Measurements from ENCODE around the gene TP63.

Gene TP63

GRCh38 chr3:189827108-189827507 lies 195.9 kb downstream of the TP63 start:
- no peak for DNase-seq

GRCh38 chr3:189830401-189830800 lies 199.2 kb downstream of the TP63 start:
- no peak for DNase-seq

GRCh38 chr3:189833266-189833665 lies 202.1 kb downstream of the TP63 start:
- DNase-seq = no peak

- no peak for DNase-seq
Measured at GRCh38 chr3:189833996-189834395, 202.8 kb downstream of the TP63 start.

- no peak for DNase-seq
Measured at GRCh38 chr3:189834462-189834861, 203.3 kb downstream of the TP63 start.

- DNase-seq = no peak
Measured at GRCh38 chr3:189836795-189837194, 205.6 kb downstream of the TP63 start.

GRCh38 chr3:189838291-189838690 lies 207.1 kb downstream of the TP63 start:
- no peak for DNase-seq

- DNase-seq = no peak
Measured at GRCh38 chr3:189839576-189839975, 208.4 kb downstream of the TP63 start.

- no peak for DNase-seq
Measured at GRCh38 chr3:189841473-189842205, 210.4 kb downstream of the TP63 start.

GRCh38 chr3:189842681-189843602 lies 211.8 kb downstream of the TP63 start:
- no peak for DNase-seq

- DNase-seq = no peak
Measured at GRCh38 chr3:189845069-189845468, 213.9 kb downstream of the TP63 start.

GRCh38 chr3:189848395-189849040 lies 217.3 kb downstream of the TP63 start:
- no peak for DNase-seq

- DNase-seq = no peak
Measured at GRCh38 chr3:189849262-189849661, 218.1 kb downstream of the TP63 start.

GRCh38 chr3:189851682-189852081 lies 220.5 kb downstream of the TP63 start:
- no peak for DNase-seq

GRCh38 chr3:189853906-189854305 lies 222.7 kb downstream of the TP63 start:
- DNase-seq = no peak

- no peak for DNase-seq
Measured at GRCh38 chr3:189860296-189860695, 229.1 kb downstream of the TP63 start.

- DNase-seq = no peak
Measured at GRCh38 chr3:189862385-189862998, 231.3 kb downstream of the TP63 start.

- no peak for DNase-seq
Measured at GRCh38 chr3:189863031-189863430, 231.8 kb downstream of the TP63 start.

- no peak for DNase-seq
Measured at GRCh38 chr3:189868061-189868460, 236.9 kb downstream of the TP63 start.

- no peak for DNase-seq
Measured at GRCh38 chr3:189869165-189869564, 238.0 kb downstream of the TP63 start.

- DNase-seq = no peak
Measured at GRCh38 chr3:189871418-189871817, 240.2 kb downstream of the TP63 start.

GRCh38 chr3:189883113-189883753 lies 252.0 kb downstream of the TP63 start:
- no peak for DNase-seq

GRCh38 chr3:189890496-189890895 lies 259.3 kb downstream of the TP63 start:
- DNase-seq = no peak

All from stimulated activated CD4-positive, alpha-beta T cell treated with anti-CD3 and anti-CD28 coated beads, Interleukin-4, amount 100 ng/mL, for 4 hours (primary cell).